IMR-90 (cell line): ENCODE data around the gene MIER2.

Experiments used
- BHLHE40 ChIP-seq: fragments of 150-350 bp; IDR thresholded peaks from 2 replicates; pipeline ENCODE4 v1.6.1; 2016; ENCODE audit warnings: mild to moderate bottlenecking, low read depth, low read length
- POLR2A ChIP-seq: IDR thresholded peaks from 2 replicates; pipeline ENCODE4 v1.6.1; 2012; ENCODE audit warnings: mild to moderate bottlenecking, low read depth, low read length
- RAD21 ChIP-seq: IDR thresholded peaks from 2 replicates; pipeline ENCODE4 v1.6.1; 2012; ENCODE audit warnings: low read length, improper control_type of control experiment
- TF ChIP-seq, protein P1 (sequence below): conservative IDR thresholded peaks from 2 replicates; pipeline ENCODE4 v1.5.1; 2012; ENCODE audit warnings: mild to moderate bottlenecking, low read depth, low read length, improper control_type of control experiment

DNA sequence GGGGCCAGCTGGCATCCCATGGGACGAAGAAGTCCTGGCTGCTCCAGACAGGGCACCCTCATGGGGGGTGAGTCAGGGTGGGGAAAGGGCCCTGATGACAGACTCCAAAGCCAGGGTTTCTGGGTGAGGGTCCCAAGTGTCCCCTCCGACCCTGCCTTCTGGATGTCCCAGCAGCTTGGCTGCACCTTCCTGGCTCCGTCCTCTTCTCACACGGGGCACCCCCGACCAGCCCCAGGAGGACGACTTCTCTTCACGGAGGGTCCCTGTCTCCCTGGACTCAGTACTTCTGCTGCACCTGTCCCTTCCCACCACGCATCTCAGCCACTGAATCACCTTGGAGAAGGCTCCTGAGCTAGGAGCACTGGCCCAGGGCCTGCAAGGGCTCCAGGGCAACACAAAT is 19.9 kb downstream of the MIER2 start:
- TF ChIP-seq, protein P1, sequence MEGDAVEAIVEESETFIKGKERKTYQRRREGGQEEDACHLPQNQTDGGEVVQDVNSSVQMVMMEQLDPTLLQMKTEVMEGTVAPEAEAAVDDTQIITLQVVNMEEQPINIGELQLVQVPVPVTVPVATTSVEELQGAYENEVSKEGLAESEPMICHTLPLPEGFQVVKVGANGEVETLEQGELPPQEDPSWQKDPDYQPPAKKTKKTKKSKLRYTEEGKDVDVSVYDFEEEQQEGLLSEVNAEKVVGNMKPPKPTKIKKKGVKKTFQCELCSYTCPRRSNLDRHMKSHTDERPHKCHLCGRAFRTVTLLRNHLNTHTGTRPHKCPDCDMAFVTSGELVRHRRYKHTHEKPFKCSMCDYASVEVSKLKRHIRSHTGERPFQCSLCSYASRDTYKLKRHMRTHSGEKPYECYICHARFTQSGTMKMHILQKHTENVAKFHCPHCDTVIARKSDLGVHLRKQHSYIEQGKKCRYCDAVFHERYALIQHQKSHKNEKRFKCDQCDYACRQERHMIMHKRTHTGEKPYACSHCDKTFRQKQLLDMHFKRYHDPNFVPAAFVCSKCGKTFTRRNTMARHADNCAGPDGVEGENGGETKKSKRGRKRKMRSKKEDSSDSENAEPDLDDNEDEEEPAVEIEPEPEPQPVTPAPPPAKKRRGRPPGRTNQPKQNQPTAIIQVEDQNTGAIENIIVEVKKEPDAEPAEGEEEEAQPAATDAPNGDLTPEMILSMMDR: no peak
- TF ChIP-seq POLR2A (no peak), BHLHE40 (no peak), RAD21 (no peak)
